WTC11 (cell line): ENCODE results near the gene ILK. TPM values are rescaled to one million over a fixed set of nuclear protein-coding genes. Genes with fewer than 3 reads are reported as not detected.
A peak's percentile ranks its signal among the peaks of the same experiment; 100 is the strongest.

ENCODE experiments used
- ATAC-seq: fragments of 200-7000 bp; cut with Tn5 transposase; 2 replicates; pipeline ENCODE4 v1.10.0; 2021; ENCODE audit warnings: mild to moderate bottlenecking, moderate library complexity
- CTCF ChIA-PET: fragments of 300-600 bp; sonication (Branson Sonifier 250); formaldehyde crosslinking; loops from one replicate; lab custom pipeline; 2021; ENCODE audit warnings: antibody characterized with exemption; lab: Charles Lee
- POLR2A ChIA-PET: fragments of 350-600 bp; sonication (Branson Sonifier 250); formaldehyde crosslinking; loops from one replicate; lab custom pipeline; 2021; ENCODE audit warnings: antibody characterized with exemption; lab: Charles Lee
- DNase-seq: peaks from one replicate; pipeline ENCODE4 v3.0.0; 2021; ENCODE audit warnings: low spot score
- H3K27ac Mint-ChIP-seq: 2 replicates; pipeline ENCODE4 v1.8.0; 2021; ENCODE audit warnings: mixed read lengths
- H3K27me3 Mint-ChIP-seq: 2 replicates; pipeline ENCODE4 v1.8.0; 2021; ENCODE audit warnings: low read depth, mild to moderate bottlenecking, moderate library complexity, mixed read lengths
- H3K36me3 Mint-ChIP-seq: 2 replicates; pipeline ENCODE4 v1.8.0; 2021; ENCODE audit warnings: mixed read lengths
- H3K4me1 Mint-ChIP-seq: 2 replicates; pipeline ENCODE4 v1.8.0; 2022; ENCODE audit warnings: mixed read lengths
- H3K4me3 Mint-ChIP-seq: 2 replicates; pipeline ENCODE4 v1.8.0; 2021; ENCODE audit warnings: mild to moderate bottlenecking, moderate library complexity, mixed read lengths
- H3K9me3 Mint-ChIP-seq: 2 replicates; pipeline ENCODE4 v1.8.0; 2021; ENCODE audit warnings: mixed read lengths
- ARID4B ChIP-seq: sonication (generic); formaldehyde crosslinking; IDR thresholded peaks from 2 replicates; pipeline ENCODE4 v1.8.0; 2023; ENCODE audit warnings: missing genetic modification reagents, mild to moderate bottlenecking, borderline replicate concordance
- CTCF ChIP-seq: fragments of 200-600 bp; IDR thresholded peaks from 2 replicates; pipeline ENCODE4 v1.8.0; 2022; ENCODE audit warnings: antibody characterized with exemption
- E2F5 ChIP-seq: sonication (generic); formaldehyde crosslinking; IDR thresholded peaks from 2 replicates; pipeline ENCODE4 v1.8.1; 2022; ENCODE audit warnings: mild to moderate bottlenecking, moderate library complexity, missing genetic modification reagents
- EMX1 ChIP-seq: fragments of 250-450 bp; sonication (Bioruptor Pico); IDR thresholded peaks from 2 replicates; pipeline ENCODE4 v1.8.0; 2021; ENCODE audit warnings: mild to moderate bottlenecking
- FOXK1 ChIP-seq: sonication (generic); formaldehyde crosslinking; IDR thresholded peaks from 2 replicates; pipeline ENCODE4 v1.8.0; 2022; ENCODE audit warnings: mild to moderate bottlenecking, moderate library complexity, missing genetic modification reagents
- IRF1 ChIP-seq: sonication (generic); formaldehyde crosslinking; IDR thresholded peaks from 2 replicates; pipeline ENCODE4 v1.8.0; 2023; ENCODE audit warnings: missing genetic modification reagents
- JAZF1 ChIP-seq: fragments of 250-450 bp; sonication (Bioruptor Pico); IDR thresholded peaks from 2 replicates; pipeline ENCODE4 v1.9.0; 2021; ENCODE audit warnings: moderate library complexity, mild to moderate bottlenecking, inconsistent platforms
- NFYB ChIP-seq: sonication (generic); formaldehyde crosslinking; conservative IDR thresholded peaks from 2 replicates; pipeline ENCODE4 v1.8.0; 2022; ENCODE audit warnings: low read depth, missing genetic modification reagents
- SMAD3 ChIP-seq: sonication (generic); formaldehyde crosslinking; IDR thresholded peaks from 2 replicates; pipeline ENCODE4 v1.8.0; 2022; ENCODE audit warnings: missing genetic modification reagents, mild to moderate bottlenecking, borderline replicate concordance
- STAT6 ChIP-seq: sonication (generic); formaldehyde crosslinking; conservative IDR thresholded peaks from 2 replicates; pipeline ENCODE4 v1.8.1; 2023; ENCODE audit warnings: mild to moderate bottlenecking, low read depth, missing genetic modification reagents, moderate library complexity
- TP53 ChIP-seq: sonication (generic); formaldehyde crosslinking; IDR thresholded peaks from 2 replicates; pipeline ENCODE4 v1.8.1; 2023; ENCODE audit warnings: mild to moderate bottlenecking, missing genetic modification reagents
- ZNF263 ChIP-seq: sonication (generic); formaldehyde crosslinking; IDR thresholded peaks from 2 replicates; pipeline ENCODE4 v1.8.1; 2022; ENCODE audit warnings: low read depth, mild to moderate bottlenecking, moderate library complexity, missing genetic modification reagents
- ZNF396 ChIP-seq: fragments of 250-450 bp; sonication (Bioruptor Pico); IDR thresholded peaks from 2 replicates; pipeline ENCODE4 v1.8.0; 2021; ENCODE audit warnings: mild to moderate bottlenecking, moderate library complexity, borderline replicate concordance
- ZNF671 ChIP-seq: fragments of 250-450 bp; sonication (Bioruptor Pico); IDR thresholded peaks from 2 replicates; pipeline ENCODE4 v1.8.0; 2021; ENCODE audit warnings: mild to moderate bottlenecking
- total RNA-seq: library from RNA; stranded (reverse); gene quantifications from 3 replicates; pipeline ENCODE4 v1.2.3, GENCODE V29; 2021
- TF ChIP-seq, protein P1 (sequence below): fragments of 250-450 bp; sonication (Bioruptor Pico); IDR thresholded peaks from 2 replicates; pipeline ENCODE4 v1.8.0; 2021; ENCODE audit warnings: mild to moderate bottlenecking
- TF ChIP-seq, protein P2 (sequence below): sonication (generic); formaldehyde crosslinking; IDR thresholded peaks from 2 replicates; pipeline ENCODE4 v1.8.0; 2023; ENCODE audit warnings: mild to moderate bottlenecking, missing genetic modification reagents
- TF ChIP-seq, protein P3 (sequence below): sonication (generic); formaldehyde crosslinking; IDR thresholded peaks from 2 replicates; pipeline ENCODE4 v1.8.1; 2022; ENCODE audit warnings: missing genetic modification reagents, borderline replicate concordance

ILK gene
- total RNA-seq, 1 experiment from 2014 or later, result 97.7 TPM

DNA sequence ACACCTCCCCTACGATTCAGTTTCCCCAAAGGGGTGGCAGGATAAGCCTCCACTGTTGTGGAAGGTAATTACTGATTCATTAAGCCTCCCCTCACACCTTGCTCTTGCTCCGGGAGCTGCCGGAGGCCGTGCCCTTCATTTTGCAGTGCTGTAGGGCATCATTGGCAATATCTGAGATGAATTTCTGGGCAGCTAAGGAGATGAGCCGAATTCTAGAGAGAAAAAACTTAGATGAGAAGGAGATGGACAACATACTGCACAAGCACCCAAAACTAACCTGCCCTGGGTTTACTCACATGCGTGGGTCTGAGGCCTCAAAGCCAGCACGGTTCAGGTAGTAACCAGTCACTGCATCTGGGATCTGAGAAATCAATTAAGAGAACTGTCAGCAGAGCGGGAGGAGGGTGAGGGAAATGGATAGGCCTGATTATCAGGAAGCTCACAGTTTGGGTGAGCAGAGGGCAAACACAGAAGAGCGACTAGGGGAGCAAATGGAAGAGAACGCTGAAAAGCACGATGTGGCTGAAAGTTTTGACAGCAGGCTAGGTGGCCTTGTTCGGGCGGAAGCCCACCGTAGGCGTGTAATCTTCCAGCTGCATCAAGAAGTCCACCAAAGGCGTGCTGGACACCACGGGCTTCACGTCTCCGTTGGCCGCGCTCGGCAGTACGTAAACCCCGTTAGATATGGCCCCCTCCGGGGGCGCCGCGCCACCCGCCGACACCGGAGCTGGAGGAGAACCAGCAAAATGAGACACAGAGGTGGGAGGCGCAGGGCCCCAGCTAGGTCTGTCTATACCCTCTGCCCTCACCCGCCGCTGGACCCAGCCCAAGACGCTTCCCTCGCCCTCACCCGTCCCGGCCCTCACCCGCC is 7.8 kb downstream of the ILK start (continued):
- TF ChIP-seq NFYB (CRISPR knock-in tag), result peak; percentile 27; the same call in 1 of the 2 replicates

DNA sequence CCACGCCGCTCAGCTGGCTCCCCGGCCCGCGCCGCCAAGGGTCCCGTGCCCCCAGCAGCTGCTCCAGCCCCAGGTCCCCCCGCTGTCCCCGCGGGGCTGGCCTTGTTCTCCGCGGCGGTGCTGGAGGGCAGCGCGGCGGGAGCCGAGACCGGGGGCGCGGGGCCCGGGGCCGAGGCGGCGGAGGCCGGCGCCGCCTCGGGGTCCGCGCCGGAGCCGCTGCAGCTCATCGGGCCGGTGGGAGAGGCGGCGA is 8.3 kb downstream of the ILK start:
- no peak for DNase-seq
- H3K27me3 Mint-ChIP-seq, result no peaks in the 10 kb centered on the region
- H3K9me3 Mint-ChIP-seq, result no peaks in the 10 kb centered on the region
- ChIA-PET POLR2A (interaction anchor here (0.6 to 2.1 kb wide), 11 partner anchors 8 to 138 kb away, joined by 3 to 7 read pairs (median 4); partner anchors contain the start of genes ARFIP2, TIMM10B and TRIM3), CTCF (interaction anchor here (0.6 to 2.1 kb wide), 16 partner anchors 9 to 1246 kb away, joined by 3 to 13 read pairs (median 4); partner anchors contain the start of gene MRPL17)
- H3K4me1 Mint-ChIP-seq, result peaks cover 11% of the 10 kb centered on the region
- ATAC-seq, result no peak
- peaks cover 36% of the 10 kb centered on the region for H3K36me3 Mint-ChIP-seq
- H3K27ac Mint-ChIP-seq, result no peak overlapping the region
- H3K4me3 Mint-ChIP-seq, result peak overlapping the region; percentile 88
- TF ChIP-seq, protein P1, sequence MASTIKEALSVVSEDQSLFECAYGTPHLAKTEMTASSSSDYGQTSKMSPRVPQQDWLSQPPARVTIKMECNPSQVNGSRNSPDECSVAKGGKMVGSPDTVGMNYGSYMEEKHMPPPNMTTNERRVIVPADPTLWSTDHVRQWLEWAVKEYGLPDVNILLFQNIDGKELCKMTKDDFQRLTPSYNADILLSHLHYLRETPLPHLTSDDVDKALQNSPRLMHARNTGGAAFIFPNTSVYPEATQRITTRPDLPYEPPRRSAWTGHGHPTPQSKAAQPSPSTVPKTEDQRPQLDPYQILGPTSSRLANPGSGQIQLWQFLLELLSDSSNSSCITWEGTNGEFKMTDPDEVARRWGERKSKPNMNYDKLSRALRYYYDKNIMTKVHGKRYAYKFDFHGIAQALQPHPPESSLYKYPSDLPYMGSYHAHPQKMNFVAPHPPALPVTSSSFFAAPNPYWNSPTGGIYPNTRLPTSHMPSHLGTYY (CRISPR knock-in tag), result 0 out of 2 replicates have a peak, but pooled peaks have one; percentile 51
- TF ChIP-seq ZNF671 (CRISPR knock-in tag) (peak; percentile 17; the same call in 1 of the 2 replicates), JAZF1 (CRISPR knock-in tag) (no peak), ARID4B (0 out of 2 replicates have a peak, but pooled peaks have one; percentile 37), SMAD3 (CRISPR knock-in tag) (no peak), FOXK1 (CRISPR knock-in tag) (0 out of 2 replicates have a peak, but pooled peaks have one; percentile 31), EMX1 (CRISPR knock-in tag) (0 out of 2 replicates have a peak, but pooled peaks have one; percentile 63), E2F5 (CRISPR knock-in tag) (no peak), ZNF396 (no peak), CTCF (no peak), TP53 (CRISPR knock-in tag) (no peak), STAT6 (CRISPR knock-in tag) (0 out of 2 replicates have a peak, but pooled peaks have one; percentile 6), IRF1 (CRISPR knock-in tag) (no peak; the same call in 1 of the 2 replicates), ZNF263 (CRISPR knock-in tag) (no peak)
- TF ChIP-seq, protein P2, sequence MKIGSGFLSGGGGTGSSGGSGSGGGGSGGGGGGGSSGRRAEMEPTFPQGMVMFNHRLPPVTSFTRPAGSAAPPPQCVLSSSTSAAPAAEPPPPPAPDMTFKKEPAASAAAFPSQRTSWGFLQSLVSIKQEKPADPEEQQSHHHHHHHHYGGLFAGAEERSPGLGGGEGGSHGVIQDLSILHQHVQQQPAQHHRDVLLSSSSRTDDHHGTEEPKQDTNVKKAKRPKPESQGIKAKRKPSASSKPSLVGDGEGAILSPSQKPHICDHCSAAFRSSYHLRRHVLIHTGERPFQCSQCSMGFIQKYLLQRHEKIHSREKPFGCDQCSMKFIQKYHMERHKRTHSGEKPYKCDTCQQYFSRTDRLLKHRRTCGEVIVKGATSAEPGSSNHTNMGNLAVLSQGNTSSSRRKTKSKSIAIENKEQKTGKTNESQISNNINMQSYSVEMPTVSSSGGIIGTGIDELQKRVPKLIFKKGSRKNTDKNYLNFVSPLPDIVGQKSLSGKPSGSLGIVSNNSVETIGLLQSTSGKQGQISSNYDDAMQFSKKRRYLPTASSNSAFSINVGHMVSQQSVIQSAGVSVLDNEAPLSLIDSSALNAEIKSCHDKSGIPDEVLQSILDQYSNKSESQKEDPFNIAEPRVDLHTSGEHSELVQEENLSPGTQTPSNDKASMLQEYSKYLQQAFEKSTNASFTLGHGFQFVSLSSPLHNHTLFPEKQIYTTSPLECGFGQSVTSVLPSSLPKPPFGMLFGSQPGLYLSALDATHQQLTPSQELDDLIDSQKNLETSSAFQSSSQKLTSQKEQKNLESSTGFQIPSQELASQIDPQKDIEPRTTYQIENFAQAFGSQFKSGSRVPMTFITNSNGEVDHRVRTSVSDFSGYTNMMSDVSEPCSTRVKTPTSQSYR (CRISPR knock-in tag), result no peak
- TF ChIP-seq, protein P3, sequence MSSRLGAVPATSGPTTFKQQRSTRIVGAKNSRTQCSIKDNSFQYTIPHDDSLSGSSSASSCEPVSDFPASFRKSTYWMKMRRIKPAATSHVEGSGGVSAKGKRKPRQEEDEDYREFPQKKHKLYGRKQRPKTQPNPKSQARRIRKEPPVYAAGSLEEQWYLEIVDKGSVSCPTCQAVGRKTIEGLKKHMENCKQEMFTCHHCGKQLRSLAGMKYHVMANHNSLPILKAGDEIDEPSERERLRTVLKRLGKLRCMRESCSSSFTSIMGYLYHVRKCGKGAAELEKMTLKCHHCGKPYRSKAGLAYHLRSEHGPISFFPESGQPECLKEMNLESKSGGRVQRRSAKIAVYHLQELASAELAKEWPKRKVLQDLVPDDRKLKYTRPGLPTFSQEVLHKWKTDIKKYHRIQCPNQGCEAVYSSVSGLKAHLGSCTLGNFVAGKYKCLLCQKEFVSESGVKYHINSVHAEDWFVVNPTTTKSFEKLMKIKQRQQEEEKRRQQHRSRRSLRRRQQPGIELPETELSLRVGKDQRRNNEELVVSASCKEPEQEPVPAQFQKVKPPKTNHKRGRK (CRISPR knock-in tag), result no peak
